Vagina (tissue), 2 donors: ENCODE data around the gene SIGLEC7.

Experiments used
- POLR2A ChIP-seq, 2 donors: fragments of 450-650 bp; IDR thresholded peaks; one replicate each; pipeline ENCODE4 v1.6.1; 2017; ENCODE audit warnings: antibody characterized with exemption in 2 of 2, mild to moderate bottlenecking in 2 of 2, moderate library complexity in 2 of 2
- POLR2AphosphoS5 ChIP-seq, 2 donors: sonication (generic); formaldehyde crosslinking; IDR thresholded peaks; one replicate each; pipeline ENCODE4 v1.9.0; 2017; ENCODE audit warnings: antibody characterized with exemption in 2 of 2, mild to moderate bottlenecking in 2 of 2, low read depth in 1 of 2; ENCODE audit not compliant: insufficient read depth in 1 of 2
- TF ChIP-seq, protein P1 (sequence below), 3 experiments: fragments of 450-650 bp in 2 of 3; fragments of 200-600 bp in 1 of 3; sonication (generic) in 1 of 3; IDR thresholded peaks; one replicate each; pipeline ENCODE4 v1.5.1; 2017 to 2019; ENCODE audit warnings: antibody characterized with exemption in 3 of 3, mild to moderate bottlenecking in 2 of 3, moderate library complexity in 2 of 3

DNA sequence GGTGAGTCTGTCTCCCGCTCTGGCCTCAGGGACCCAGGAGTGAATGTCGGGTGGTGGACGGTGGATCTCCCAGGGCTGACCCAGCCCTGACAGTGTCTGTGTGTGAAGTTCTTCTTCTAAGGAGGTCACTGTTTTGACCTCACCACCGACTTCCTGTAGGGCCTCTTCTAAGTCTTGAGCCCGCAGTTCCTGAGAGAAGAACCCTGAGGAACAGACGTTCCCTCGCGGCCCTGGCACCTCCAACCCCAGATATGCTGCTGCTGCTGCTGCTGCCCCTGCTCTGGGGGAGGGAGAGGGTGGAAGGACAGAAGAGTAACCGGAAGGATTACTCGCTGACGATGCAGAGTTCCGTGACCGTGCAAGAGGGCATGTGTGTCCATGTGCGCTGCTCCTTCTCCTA is at the start of gene SIGLEC7:
- TF ChIP-seq, protein P1, sequence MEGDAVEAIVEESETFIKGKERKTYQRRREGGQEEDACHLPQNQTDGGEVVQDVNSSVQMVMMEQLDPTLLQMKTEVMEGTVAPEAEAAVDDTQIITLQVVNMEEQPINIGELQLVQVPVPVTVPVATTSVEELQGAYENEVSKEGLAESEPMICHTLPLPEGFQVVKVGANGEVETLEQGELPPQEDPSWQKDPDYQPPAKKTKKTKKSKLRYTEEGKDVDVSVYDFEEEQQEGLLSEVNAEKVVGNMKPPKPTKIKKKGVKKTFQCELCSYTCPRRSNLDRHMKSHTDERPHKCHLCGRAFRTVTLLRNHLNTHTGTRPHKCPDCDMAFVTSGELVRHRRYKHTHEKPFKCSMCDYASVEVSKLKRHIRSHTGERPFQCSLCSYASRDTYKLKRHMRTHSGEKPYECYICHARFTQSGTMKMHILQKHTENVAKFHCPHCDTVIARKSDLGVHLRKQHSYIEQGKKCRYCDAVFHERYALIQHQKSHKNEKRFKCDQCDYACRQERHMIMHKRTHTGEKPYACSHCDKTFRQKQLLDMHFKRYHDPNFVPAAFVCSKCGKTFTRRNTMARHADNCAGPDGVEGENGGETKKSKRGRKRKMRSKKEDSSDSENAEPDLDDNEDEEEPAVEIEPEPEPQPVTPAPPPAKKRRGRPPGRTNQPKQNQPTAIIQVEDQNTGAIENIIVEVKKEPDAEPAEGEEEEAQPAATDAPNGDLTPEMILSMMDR (IDR thresholded peaks at IDR 0.05), result no peak
- TF ChIP-seq POLR2A (IDR thresholded peaks at IDR 0.05) (no peak), POLR2AphosphoS5 (IDR thresholded peaks at IDR 0.05; ENCODE audit: insufficient read depth in 1 of 2, low read depth in 1 of 2) (no peak)
